Sigmoid colon (tissue), 4 donors: Measurements from ENCODE around the gene GNL1.

ENCODE experiments used
- CTCF ChIP-seq, 4 experiments: fragments of 450-650 bp in 3 of 4; fragments of 200-600 bp in 1 of 4; IDR thresholded peaks; one replicate each; pipeline ENCODE4 v1.5.1; 2016 to 2019; ENCODE audit warnings: antibody characterized with exemption in 4 of 4, mild to moderate bottlenecking in 3 of 4, moderate library complexity in 2 of 4
- POLR2A ChIP-seq, 2 donors: fragments of 450-650 bp; IDR thresholded peaks; one replicate each; pipeline ENCODE4 v1.6.1; 2016; ENCODE audit warnings: antibody characterized with exemption in 2 of 2, mild to moderate bottlenecking in 2 of 2, moderate library complexity in 2 of 2
- POLR2AphosphoS5 ChIP-seq, 4 donors: sonication (generic); formaldehyde crosslinking; IDR thresholded peaks; one replicate each; pipeline ENCODE4 v1.6.1; 2017; ENCODE audit warnings: antibody characterized with exemption in 4 of 4

DNA sequence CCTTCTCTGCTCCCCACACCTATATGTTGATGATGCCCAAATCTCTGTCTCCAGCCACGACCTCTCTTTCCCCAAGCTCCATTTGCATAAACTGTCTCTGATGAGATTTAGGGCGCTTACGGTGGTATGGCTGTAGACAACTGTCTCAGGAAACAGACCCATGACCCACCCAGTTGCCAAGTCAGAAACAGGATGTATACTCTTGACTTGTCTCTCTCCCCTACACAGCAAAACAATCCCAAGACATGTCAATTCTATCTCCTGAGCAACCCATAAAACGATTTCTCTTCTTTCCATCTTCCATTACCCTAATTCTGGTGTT lies 13.9 kb downstream of the GNL1 start:
- TF ChIP-seq POLR2A (IDR thresholded peaks at IDR 0.05) (no peak), CTCF (IDR thresholded peaks at IDR 0.05) (no peak), POLR2AphosphoS5 (IDR thresholded peaks at IDR 0.05) (no peak)
